ENCODE results near the gene OR56A5.

The OR56A5 gene, protein sequence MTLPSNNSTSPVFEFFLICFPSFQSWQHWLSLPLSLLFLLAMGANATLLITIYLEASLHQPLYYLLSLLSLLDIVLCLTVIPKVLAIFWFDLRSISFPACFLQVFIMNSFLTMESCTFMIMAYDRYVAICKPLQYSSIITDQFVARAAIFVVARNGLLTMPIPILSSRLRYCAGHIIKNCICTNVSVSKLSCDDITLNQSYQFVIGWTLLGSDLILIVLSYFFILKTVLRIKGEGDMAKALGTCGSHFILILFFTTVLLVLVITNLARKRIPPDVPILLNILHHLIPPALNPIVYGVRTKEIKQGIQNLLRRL

DNA sequence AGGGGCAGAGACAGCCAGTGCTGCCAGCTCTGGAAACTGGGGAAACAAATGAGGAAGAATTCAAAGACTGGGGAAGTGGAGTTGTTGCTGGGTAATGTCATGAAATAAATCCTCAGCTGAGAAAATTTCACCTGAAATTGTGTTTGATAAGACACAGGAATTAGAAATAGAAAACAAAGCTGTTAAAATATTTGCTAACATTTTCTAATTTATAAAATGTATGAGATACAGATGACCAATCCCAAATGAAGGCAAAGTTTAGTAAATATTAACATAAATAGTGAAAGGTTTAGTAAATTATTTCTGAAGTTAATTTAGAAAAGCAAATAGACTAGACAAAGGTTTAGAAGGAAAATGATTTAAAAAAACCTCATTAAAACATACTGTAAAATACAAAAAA lies at the start of gene OR56A5:
OR56A5 (minus strand) TSS at position 101 of the 400 bp plus-strand sequence; CDS start at position 101, 0 bp downstream.
- H3K4me1 ChIP-seq (ENCODE audit: control insufficient read depth in 1 of 2, insufficient read depth in 2 of 2, low read length in 2 of 2) = no peaks in the 10 kb centered on the region
- H3K9me3 ChIP-seq (ENCODE audit: control insufficient read depth in 1 of 2, low read length in 2 of 2) = peaks cover 2 to 6% of the 10 kb centered on the region in 2 donors
- H3K27me3 ChIP-seq (ENCODE audit: low read depth, low read length) = no peaks in the 10 kb centered on the region
- H3K36me3 ChIP-seq (ENCODE audit: control insufficient read depth in 1 of 2, insufficient read depth in 2 of 2, low read length in 2 of 2) = no peaks in the 10 kb centered on the region
- no peak within 1 kb of the TSS for H3K4me3 ChIP-seq (ENCODE audit: low read depth in 1 of 2, low read length in 2 of 2)
- no peak within 1 kb of the TSS for H3K27ac ChIP-seq (ENCODE audit: low read length)

- Histone ChIP-seq H3K36me3 (ENCODE audit: control insufficient read depth in 1 of 2, insufficient read depth in 2 of 2, low read length in 2 of 2) (no peaks in the 10 kb centered on the region), H3K4me1 (ENCODE audit: control insufficient read depth in 1 of 2, insufficient read depth in 2 of 2, low read length in 2 of 2) (no peaks in the 10 kb centered on the region), H3K27ac (ENCODE audit: low read length) (no peak overlapping the region), H3K9me3 (ENCODE audit: control insufficient read depth in 1 of 2, low read length in 2 of 2) (peaks cover 0 to 3% of the 10 kb centered on the region in 2 donors), H3K27me3 (ENCODE audit: low read depth, low read length) (no peaks in the 10 kb centered on the region), H3K4me3 (ENCODE audit: low read depth in 1 of 2, low read length in 2 of 2) (no peak overlapping the region)
Measured at GRCh38 chr11:6013042-6013441, 44.7 kb upstream of the OR56A5 start.

- Histone ChIP-seq H3K9me3 (ENCODE audit: control insufficient read depth in 1 of 2, low read length in 2 of 2) (peaks cover 0 to 3% of the 10 kb centered on the region in 2 donors), H3K4me1 (ENCODE audit: control insufficient read depth in 1 of 2, insufficient read depth in 2 of 2, low read length in 2 of 2) (no peaks in the 10 kb centered on the region), H3K4me3 (ENCODE audit: low read depth in 1 of 2, low read length in 2 of 2) (no peak overlapping the region), H3K36me3 (ENCODE audit: control insufficient read depth in 1 of 2, insufficient read depth in 2 of 2, low read length in 2 of 2) (no peaks in the 10 kb centered on the region), H3K27ac (ENCODE audit: low read length) (no peak overlapping the region), H3K27me3 (ENCODE audit: low read depth, low read length) (no peaks in the 10 kb centered on the region)
Measured at GRCh38 chr11:6012035-6012668, 43.9 kb upstream of the OR56A5 start.

DNA sequence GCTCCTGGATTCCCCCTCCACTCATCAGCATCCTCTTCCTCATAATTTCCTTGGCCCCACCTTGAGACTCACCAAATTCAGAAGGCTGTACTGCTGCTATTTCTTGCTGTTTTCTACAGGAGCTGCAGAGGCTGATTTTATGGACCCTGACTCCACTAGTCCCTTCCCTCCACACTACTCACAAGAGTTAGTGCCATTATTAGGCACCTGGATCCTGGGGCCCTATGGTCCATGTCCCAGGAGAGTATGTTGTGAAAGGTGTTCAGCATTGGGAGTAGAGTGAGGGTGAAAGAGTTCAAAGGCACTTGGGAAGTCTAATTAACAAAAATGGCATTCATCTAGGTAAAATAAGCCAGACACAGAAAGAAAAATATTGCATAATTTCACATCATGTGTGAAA lies 38.6 kb upstream of the OR56A5 start, which contains the start of gene OR56A4:
OR56A4 (minus strand) TSS at position 101 of the 400 bp plus-strand sequence. CDS start 3,954 bp downstream, outside the sequence.
- H3K9me3 ChIP-seq (ENCODE audit: control insufficient read depth in 1 of 2, low read length in 2 of 2) = no peaks in the 10 kb centered on the region
- no peak within 1 kb of the TSS for H3K27ac ChIP-seq (ENCODE audit: low read length)
- no peak within 1 kb of the TSS for H3K4me3 ChIP-seq (ENCODE audit: low read depth in 1 of 2, low read length in 2 of 2)
- H3K36me3 ChIP-seq (ENCODE audit: control insufficient read depth in 1 of 2, insufficient read depth in 2 of 2, low read length in 2 of 2) = no peaks in the 10 kb centered on the region
- H3K4me1 ChIP-seq (ENCODE audit: control insufficient read depth in 1 of 2, insufficient read depth in 2 of 2, low read length in 2 of 2) = no peaks in the 10 kb centered on the region
- H3K27me3 ChIP-seq (ENCODE audit: low read depth, low read length) = no peaks in the 10 kb centered on the region

GRCh38 chr11:6006395-6006794 lies 38.1 kb upstream of the OR56A5 start:
- H3K36me3 ChIP-seq (ENCODE audit: control insufficient read depth in 1 of 2, insufficient read depth in 2 of 2, low read length in 2 of 2) = no peaks in the 10 kb centered on the region

GRCh38 chr11:6002202-6002699 lies 34.0 kb upstream of the OR56A5 start:
- Histone ChIP-seq H3K36me3 (ENCODE audit: control insufficient read depth in 1 of 2, insufficient read depth in 2 of 2, low read length in 2 of 2) (no peaks in the 10 kb centered on the region), H3K4me3 (ENCODE audit: low read depth in 1 of 2, low read length in 2 of 2) (no peak overlapping the region), H3K4me1 (ENCODE audit: control insufficient read depth in 1 of 2, insufficient read depth in 2 of 2, low read length in 2 of 2) (no peaks in the 10 kb centered on the region), H3K27me3 (ENCODE audit: low read depth, low read length) (no peaks in the 10 kb centered on the region), H3K27ac (ENCODE audit: low read length) (no peak overlapping the region), H3K9me3 (ENCODE audit: control insufficient read depth in 1 of 2, low read length in 2 of 2) (no peaks in the 10 kb centered on the region)

More at GRCh38 chr11:6006395-6006794, 38.1 kb upstream of the OR56A5 start:
- Histone ChIP-seq H3K4me3 (ENCODE audit: low read depth in 1 of 2, low read length in 2 of 2) (no peak overlapping the region), H3K27me3 (ENCODE audit: low read depth, low read length) (no peaks in the 10 kb centered on the region), H3K27ac (ENCODE audit: low read length) (no peak overlapping the region), H3K9me3 (ENCODE audit: control insufficient read depth in 1 of 2, low read length in 2 of 2) (no peaks in the 10 kb centered on the region), H3K4me1 (ENCODE audit: control insufficient read depth in 1 of 2, insufficient read depth in 2 of 2, low read length in 2 of 2) (no peaks in the 10 kb centered on the region)

DNA sequence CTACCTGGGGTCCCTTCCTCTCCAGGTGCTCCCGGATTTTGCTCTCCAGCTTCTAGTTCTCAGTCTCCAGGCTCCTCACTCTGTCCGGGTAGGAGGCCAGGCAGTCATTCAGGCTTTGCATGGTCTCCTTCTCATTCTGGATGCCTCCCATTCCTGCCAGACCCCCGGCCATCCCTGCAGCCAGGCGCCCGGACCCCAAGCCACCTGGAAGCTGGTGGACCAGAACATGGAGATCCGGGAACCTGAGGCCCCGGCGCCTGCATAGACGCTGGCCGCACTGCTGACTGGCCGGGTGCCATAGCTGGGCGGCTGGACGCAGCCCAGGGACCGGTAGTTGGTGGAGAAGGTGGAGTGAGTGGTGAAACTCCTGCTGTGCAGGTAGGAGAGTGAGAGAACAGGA lies 26.5 kb upstream of the OR56A5 start:
- Histone ChIP-seq H3K4me3 (ENCODE audit: low read depth in 1 of 2, low read length in 2 of 2) (no peak overlapping the region), H3K27me3 (ENCODE audit: low read depth, low read length) (no peaks in the 10 kb centered on the region), H3K9me3 (ENCODE audit: control insufficient read depth in 1 of 2, low read length in 2 of 2) (no peaks in the 10 kb centered on the region), H3K27ac (ENCODE audit: low read length) (no peak overlapping the region), H3K36me3 (ENCODE audit: control insufficient read depth in 1 of 2, insufficient read depth in 2 of 2, low read length in 2 of 2) (no peaks in the 10 kb centered on the region), H3K4me1 (ENCODE audit: control insufficient read depth in 1 of 2, insufficient read depth in 2 of 2, low read length in 2 of 2) (no peaks in the 10 kb centered on the region)

GRCh38 chr11:5992604-5993251 lies 24.4 kb upstream of the OR56A5 start:
- Histone ChIP-seq H3K36me3 (ENCODE audit: control insufficient read depth in 1 of 2, insufficient read depth in 2 of 2, low read length in 2 of 2) (no peaks in the 10 kb centered on the region), H3K4me1 (ENCODE audit: control insufficient read depth in 1 of 2, insufficient read depth in 2 of 2, low read length in 2 of 2) (no peaks in the 10 kb centered on the region), H3K9me3 (ENCODE audit: control insufficient read depth in 1 of 2, low read length in 2 of 2) (no peaks in the 10 kb centered on the region), H3K27me3 (ENCODE audit: low read depth, low read length) (no peaks in the 10 kb centered on the region), H3K4me3 (ENCODE audit: low read depth in 1 of 2, low read length in 2 of 2) (no peak overlapping the region), H3K27ac (ENCODE audit: low read length) (no peak overlapping the region)

- Histone ChIP-seq H3K9me3 (ENCODE audit: control insufficient read depth in 1 of 2, low read length in 2 of 2) (no peaks in the 10 kb centered on the region), H3K27me3 (ENCODE audit: low read depth, low read length) (no peaks in the 10 kb centered on the region), H3K36me3 (ENCODE audit: control insufficient read depth in 1 of 2, insufficient read depth in 2 of 2, low read length in 2 of 2) (no peaks in the 10 kb centered on the region), H3K4me1 (ENCODE audit: control insufficient read depth in 1 of 2, insufficient read depth in 2 of 2, low read length in 2 of 2) (no peaks in the 10 kb centered on the region), H3K4me3 (ENCODE audit: low read depth in 1 of 2, low read length in 2 of 2) (no peak overlapping the region), H3K27ac (ENCODE audit: low read length) (no peak overlapping the region)
Measured at GRCh38 chr11:5992150-5992549, 23.9 kb upstream of the OR56A5 start.

GRCh38 chr11:5989203-5989602 lies 20.9 kb upstream of the OR56A5 start:
- no peaks in the 10 kb centered on the region for H3K27me3 ChIP-seq (ENCODE audit: low read depth, low read length)
- no peaks in the 10 kb centered on the region for H3K9me3 ChIP-seq (ENCODE audit: control insufficient read depth in 1 of 2, low read length in 2 of 2)
- no peak overlapping the region for H3K4me3 ChIP-seq (ENCODE audit: low read depth in 1 of 2, low read length in 2 of 2)
- H3K4me1 ChIP-seq (ENCODE audit: control insufficient read depth in 1 of 2, insufficient read depth in 2 of 2, low read length in 2 of 2) = no peaks in the 10 kb centered on the region
- no peaks in the 10 kb centered on the region for H3K36me3 ChIP-seq (ENCODE audit: control insufficient read depth in 1 of 2, insufficient read depth in 2 of 2, low read length in 2 of 2)
- H3K27ac ChIP-seq (ENCODE audit: low read length) = no peak overlapping the region

DNA sequence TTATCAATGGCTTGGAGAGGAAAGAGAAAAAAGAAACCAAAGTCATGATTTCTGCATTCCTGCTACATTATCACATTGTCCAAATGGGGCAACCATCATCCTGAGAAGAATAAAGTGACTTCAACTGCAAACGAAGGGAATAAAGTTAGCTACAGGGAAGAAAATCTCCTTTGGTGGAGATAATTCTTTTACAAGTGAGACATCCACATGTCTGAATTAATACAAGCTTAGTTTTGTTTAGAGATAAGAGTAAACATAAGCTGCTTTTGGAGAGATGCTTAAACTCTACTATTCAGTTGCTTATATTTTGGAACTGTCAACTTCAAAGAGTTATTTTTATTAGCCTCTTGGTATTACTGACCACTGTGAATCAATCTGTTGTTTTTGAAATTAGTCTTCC lies 18.6 kb upstream of the OR56A5 start, which contains the start of gene OR52L1:
OR52L1 (minus strand) TSS at position 101 of the 400 bp plus-strand sequence; CDS start at position 46, 55 bp downstream.
- H3K4me3 ChIP-seq (ENCODE audit: low read depth in 1 of 2, low read length in 2 of 2) = no peak within 1 kb of the TSS
- H3K36me3 ChIP-seq (ENCODE audit: control insufficient read depth in 1 of 2, insufficient read depth in 2 of 2, low read length in 2 of 2) = no peaks in the 10 kb centered on the region
- no peaks in the 10 kb centered on the region for H3K9me3 ChIP-seq (ENCODE audit: control insufficient read depth in 1 of 2, low read length in 2 of 2)
- H3K4me1 ChIP-seq (ENCODE audit: control insufficient read depth in 1 of 2, insufficient read depth in 2 of 2, low read length in 2 of 2) = no peaks in the 10 kb centered on the region
- no peak within 1 kb of the TSS for H3K27ac ChIP-seq (ENCODE audit: low read length)
- no peaks in the 10 kb centered on the region for H3K27me3 ChIP-seq (ENCODE audit: low read depth, low read length)

All from muscle layer of duodenum (tissue), 2 donors.